Measurements from ENCODE around the gene REC8. TPM values are rescaled to one million over a fixed set of nuclear protein-coding genes. Genes with fewer than 3 reads are reported as not detected.

The REC8 gene
- total RNA-seq, 1 experiment from 2014 or later, result 58.0 TPM

DNA sequence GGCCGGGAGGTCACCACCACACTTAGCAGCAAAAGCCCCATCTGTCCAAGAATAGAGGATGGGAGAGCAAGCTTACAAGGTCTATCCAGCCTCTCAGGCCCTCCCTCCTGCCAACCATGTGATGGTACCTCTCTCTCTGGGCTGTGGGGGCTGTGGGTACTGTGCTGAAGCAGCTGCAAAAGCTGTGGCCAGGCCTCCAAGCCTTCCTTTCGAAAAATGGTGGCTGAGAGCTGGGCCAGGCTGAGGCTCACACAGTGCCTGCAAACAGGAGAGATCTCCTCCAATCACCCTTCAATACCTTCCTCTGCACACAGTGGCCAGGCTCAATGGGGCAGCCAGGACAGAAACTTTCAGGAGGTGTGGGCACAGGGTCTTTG is 15.6 kb downstream of the REC8 start:
- Histone ChIP-seq H3K27ac (ENCODE audit: insufficient read length, low read depth, low read length) (no peak overlapping the region), H3K23me2 (ENCODE audit: insufficient read length, low read depth, low read length, poor library complexity, severe bottlenecking) (no peaks in the 10 kb centered on the region), H3K79me2 (ENCODE audit: insufficient read depth, low read length) (no peaks in the 10 kb centered on the region), H3T11ph (ENCODE audit: low read length) (no peak overlapping the region), H4K91ac (ENCODE audit: insufficient read length, low read depth, low read length) (no peak overlapping the region), H3K4me1 (ENCODE audit: insufficient read depth, low read length) (no peaks in the 10 kb centered on the region; the same call in 1 of the 2 replicates), H2BK12ac (ENCODE audit: insufficient read length, low read depth, low read length) (no peak overlapping the region), H2AFZ (ENCODE audit: low read length) (no peak overlapping the region), H2BK15ac (ENCODE audit: low read depth, low read length) (no peak overlapping the region), H3K18ac (ENCODE audit: insufficient read length, low read depth, low read length) (no peak overlapping the region), H3K79me1 (ENCODE audit: insufficient read depth, low read depth, low read length, poor library complexity, severe bottlenecking) (peaks cover 4% of the 10 kb centered on the region), H3K9me3 (ENCODE audit: control insufficient read depth, low read depth, low read length) (no peaks in the 10 kb centered on the region), H4K20me1 (ENCODE audit: control insufficient read depth, insufficient read depth, insufficient read length) (no peaks in the 10 kb centered on the region), H3K23ac (ENCODE audit: insufficient read length, low read depth, low read length) (no peak overlapping the region), H3K56ac (ENCODE audit: insufficient read length, low read depth, low read length) (no peak overlapping the region), H3K27me3 (ENCODE audit: insufficient read depth, low read length) (no peaks in the 10 kb centered on the region), H2BK20ac (ENCODE audit: low read depth, low read length, poor library complexity, severe bottlenecking) (no peak overlapping the region), H3K9ac (ENCODE audit: extremely low read depth, insufficient read length, low read length) (no peak overlapping the region), H3K14ac (ENCODE audit: insufficient read depth, low read length) (no peak overlapping the region), H2AK5ac (ENCODE audit: insufficient read length, low read length) (no peak overlapping the region), H2BK5ac (ENCODE audit: insufficient read length, low read length) (no peak overlapping the region), H2BK120ac (ENCODE audit: low read depth, low read length, poor library complexity, severe bottlenecking) (no peak overlapping the region), H4K5ac (ENCODE audit: insufficient read length, low read depth, low read length) (no peak overlapping the region), H3K4me2 (ENCODE audit: insufficient read depth, insufficient read length, low read length) (peak overlapping the region; percentile 38), H3K4ac (ENCODE audit: low read depth, low read length) (no peak overlapping the region), H4K8ac (replicated peaks; ENCODE audit: insufficient read length, low read depth, low read length) (no peak overlapping the region)
- TF ChIP-seq, protein P1, sequence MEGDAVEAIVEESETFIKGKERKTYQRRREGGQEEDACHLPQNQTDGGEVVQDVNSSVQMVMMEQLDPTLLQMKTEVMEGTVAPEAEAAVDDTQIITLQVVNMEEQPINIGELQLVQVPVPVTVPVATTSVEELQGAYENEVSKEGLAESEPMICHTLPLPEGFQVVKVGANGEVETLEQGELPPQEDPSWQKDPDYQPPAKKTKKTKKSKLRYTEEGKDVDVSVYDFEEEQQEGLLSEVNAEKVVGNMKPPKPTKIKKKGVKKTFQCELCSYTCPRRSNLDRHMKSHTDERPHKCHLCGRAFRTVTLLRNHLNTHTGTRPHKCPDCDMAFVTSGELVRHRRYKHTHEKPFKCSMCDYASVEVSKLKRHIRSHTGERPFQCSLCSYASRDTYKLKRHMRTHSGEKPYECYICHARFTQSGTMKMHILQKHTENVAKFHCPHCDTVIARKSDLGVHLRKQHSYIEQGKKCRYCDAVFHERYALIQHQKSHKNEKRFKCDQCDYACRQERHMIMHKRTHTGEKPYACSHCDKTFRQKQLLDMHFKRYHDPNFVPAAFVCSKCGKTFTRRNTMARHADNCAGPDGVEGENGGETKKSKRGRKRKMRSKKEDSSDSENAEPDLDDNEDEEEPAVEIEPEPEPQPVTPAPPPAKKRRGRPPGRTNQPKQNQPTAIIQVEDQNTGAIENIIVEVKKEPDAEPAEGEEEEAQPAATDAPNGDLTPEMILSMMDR (conservative IDR thresholded peaks at IDR 0.05), result no peak
- Mint-ChIP-seq H3K9me3 (no peaks in the 10 kb centered on the region), H3K4me1 (peaks cover 15% of the 10 kb centered on the region in 2 experiments), H3K4me3 (peak overlapping the region; percentile 94 to 95), H3K36me3 (ENCODE audit: insufficient read depth in 1 of 3, low read depth in 3 of 3) (peaks cover 24 to 79% (median 66%) of the 10 kb centered on the region in 3 experiments), H3K27ac (no peak overlapping the region; a peak in 1 of 7 replicates), H3K27me3 (ENCODE audit: low read depth) (no peaks in the 10 kb centered on the region; the same call in 1 of the 2 replicates)
- DNase-seq, result no peak
- WGBS (ENCODE audit: extremely low coverage, insufficient read length, low lambda C conversion rate), result no CpG with 5 or more reads among the region's 2 CpGs
